D341Med (cell line): ENCODE measurements around the gene ANK2.
"Not testable (repeated sequence)": the region's sequence is repeated elsewhere in the genome, so short reads cannot be mapped to it uniquely, and the experiment has no call there.

Experiments
- DNase-seq: peaks from one replicate; pipeline ENCODE4 v3.0.0; 2012; ENCODE audit warnings: low spot score

Gene ANK2

GRCh38 chr4:113052379-113052951, 3.0 kb downstream of the ANK2 start:
- no peak for DNase-seq

GRCh38 chr4:113053883-113054282, 4.4 kb downstream of the ANK2 start:
- no peak for DNase-seq

- no peak for DNase-seq
Observed at GRCh38 chr4:113056318-113056717, 6.9 kb downstream of the ANK2 start.

GRCh38 chr4:113057891-113058290, 8.4 kb downstream of the ANK2 start:
- no peak for DNase-seq

GRCh38 chr4:113059449-113060182, 10.2 kb downstream of the ANK2 start:
- DNase-seq = no peak

- no peak for DNase-seq
Observed at GRCh38 chr4:113060853-113061252, 11.4 kb downstream of the ANK2 start.

GRCh38 chr4:113064244-113064643, 14.8 kb downstream of the ANK2 start:
- peak; percentile 30 for DNase-seq

- no peak for DNase-seq
Observed at GRCh38 chr4:113065629-113066028, 16.2 kb downstream of the ANK2 start.

GRCh38 chr4:113068771-113069170, 19.3 kb downstream of the ANK2 start:
- not testable (repeated sequence) for DNase-seq

- DNase-seq = no peak
Observed at GRCh38 chr4:113069212-113069892, 19.9 kb downstream of the ANK2 start.

- DNase-seq = no peak
Observed at GRCh38 chr4:113070755-113071154, 21.3 kb downstream of the ANK2 start.

- peak; percentile 26 for DNase-seq
Observed at GRCh38 chr4:113071274-113071673, 21.8 kb downstream of the ANK2 start.

- no peak for DNase-seq
Observed at GRCh38 chr4:113071805-113072204, 22.4 kb downstream of the ANK2 start.

- DNase-seq = no peak
Observed at GRCh38 chr4:113073451-113074005, 24.1 kb downstream of the ANK2 start.

- DNase-seq = no peak
Observed at GRCh38 chr4:113077575-113077974, 28.1 kb downstream of the ANK2 start.

GRCh38 chr4:113078066-113078465, 28.6 kb downstream of the ANK2 start:
- DNase-seq = no peak

- DNase-seq = no peak
Observed at GRCh38 chr4:113080050-113080449, 30.6 kb downstream of the ANK2 start.

- no peak for DNase-seq
Observed at GRCh38 chr4:113080624-113081023, 31.2 kb downstream of the ANK2 start.

GRCh38 chr4:113083346-113083745, 33.9 kb downstream of the ANK2 start:
- no peak for DNase-seq

- DNase-seq = no peak
Observed at GRCh38 chr4:113086172-113086695, 36.8 kb downstream of the ANK2 start.

GRCh38 chr4:113088050-113088449, 38.6 kb downstream of the ANK2 start:
- DNase-seq = no peak

- DNase-seq = no peak
Observed at GRCh38 chr4:113090954-113091353, 41.5 kb downstream of the ANK2 start.

GRCh38 chr4:113094331-113094730, 44.9 kb downstream of the ANK2 start:
- no peak for DNase-seq
